Right lobe of liver (tissue), 6 donors: ENCODE results near the gene SIN3A. TPM values are rescaled to one million over a fixed set of nuclear protein-coding genes. Genes with fewer than 3 reads are reported as not detected.
A peak's percentile ranks its signal among the peaks of the same experiment; 100 is the strongest.
"Not testable (repeated sequence)": the region's sequence is repeated elsewhere in the genome, so short reads cannot be mapped to it uniquely, and the experiment has no call there.

ENCODE experiments used
- ATAC-seq, 4 donors: fragments of 200-7000 bp; cut with Tn5 transposase; one replicate each; pipeline ENCODE4 v1.9.1; 2020; ENCODE audit warnings: mild to moderate bottlenecking in 4 of 4, moderate library complexity in 4 of 4
- DNase-seq, 3 donors: peaks; one replicate each; pipeline ENCODE4 v3.0.0-alpha.2; 2020
- H3K27ac ChIP-seq, 3 donors: fragments of 200-600 bp; one replicate each; pipeline ENCODE4 v1.8.0; 2022
- H3K27me3 ChIP-seq, 2 donors: fragments of 200-600 bp; one replicate each; pipeline ENCODE4 v1.8.0; 2022
- H3K36me3 ChIP-seq, 4 donors: fragments of 200-600 bp; sonication (generic) in 1 of 4; one replicate each; pipeline versions ENCODE4 v1.5.1 to v1.8.0; 2017 to 2022; ENCODE audit warnings: control low read depth in 1 of 4
- H3K4me1 ChIP-seq, 4 donors: fragments of 200-600 bp; sonication (generic) in 1 of 4; one replicate each; pipeline versions ENCODE4 v1.5.1 to v1.8.0; 2017 to 2022; ENCODE audit warnings: control low read depth in 1 of 4
- H3K4me3 ChIP-seq, 3 donors: fragments of 200-600 bp; one replicate each; pipeline ENCODE4 v1.8.0; 2022
- H3K9me3 ChIP-seq, 4 donors: fragments of 200-600 bp; sonication (generic) in 1 of 4; one replicate each; pipeline versions ENCODE4 v1.5.1 to v1.8.0; 2017 to 2022; ENCODE audit warnings: control low read depth in 1 of 4
- CTCF ChIP-seq, 4 donors: fragments of 200-600 bp in 3 of 4; fragments of 450-650 bp in 1 of 4; IDR thresholded peaks; one replicate each; pipeline versions ENCODE4 v1.5.1 to v1.8.0; 2016 to 2022; ENCODE audit warnings: antibody characterized with exemption in 4 of 4, mild to moderate bottlenecking in 2 of 4
- POLR2A ChIP-seq: fragments of 450-650 bp; IDR thresholded peaks from one replicate; pipeline ENCODE4 v1.6.1; 2017; ENCODE audit warnings: antibody characterized with exemption, mild to moderate bottlenecking
- WGBS: methylation state at CpG from one replicate; pipeline ENCODE4 v1.1.6; 2018; ENCODE audit warnings: low coverage, low lambda C conversion rate; ENCODE audit not compliant: insufficient coverage; ENCODE audit errors: missing lambda C conversion rate; 5-methylcytosine and 5-hydroxymethylcytosine counted together
- intact Hi-C, 2 donors: fragments of 100-400 bp; cut with DNase I; formaldehyde crosslinking; loops; one replicate each; pipeline versions ENCODE4 v1.11.2 to v1.14.1; 2022
- total RNA-seq, 6 experiments: library from RNA; depleted of rRNA in 2 of 6; stranded (reverse); fragments of >200 nt in 2 of 6; fragmentation: NEBNext Ultra II Directional in 3 of 6; extraction: Animal tissue kit (Norgen Biotek cat#: 25700) in 3 of 6; gene quantifications; one replicate each; pipeline versions ENCODE4 v1.1.0 to v1.2.4, GENCODE V29; 2016 to 2023
- donor health status: DM: no; HTN: yes; CAD: no.
- donor health status: DM: no; HTN: no; CAD: no.
- donor health status: DM: no; HTN: no; CAD: no.
- donor health status: DM: no; HTN: yes; CAD: no.
- donor health status: DM: no; HTN: yes; CAD: no.

Gene SIN3A
- total RNA-seq, 6 experiments from 2014 or later, result 10.0 to 21.6 (median 20.5) TPM

DNA sequence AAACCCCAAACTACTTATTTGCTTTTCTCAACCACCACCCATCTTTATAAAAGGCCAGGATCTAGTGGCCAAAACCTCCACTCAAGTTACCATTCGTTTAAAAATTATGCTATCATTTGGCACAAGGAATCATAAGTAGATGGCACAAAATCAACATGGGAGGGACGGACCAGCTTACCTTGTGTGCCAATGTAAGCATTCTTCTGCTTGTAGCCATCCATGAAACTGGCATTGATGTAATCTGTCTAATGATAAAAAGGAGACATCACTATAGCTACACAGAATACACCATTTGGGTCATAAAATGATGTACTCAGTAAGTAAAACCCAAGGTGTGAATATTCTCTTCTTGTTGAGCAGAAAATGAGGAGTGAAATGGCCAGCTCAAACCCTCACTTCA, 28.2 kb upstream of the SIN3A start:
- intact Hi-C loops, result no loop called here
- Histone ChIP-seq H3K4me3 (no peak overlapping the region), H3K9me3 (no peaks in the 10 kb centered on the region), H3K36me3 (peaks cover 0 to 12% (median 5%) of the 10 kb centered on the region in 4 donors), H3K4me1 (no peaks in the 10 kb centered on the region), H3K27ac (no peak overlapping the region), H3K27me3 (no peaks in the 10 kb centered on the region)
- no peak for TF ChIP-seq CTCF (IDR thresholded peaks at IDR 0.05)
- no peak for TF ChIP-seq POLR2A
- WGBS, result 79% methylated on average over 2 of the region's 2 CpGs
- ATAC-seq, result no peak
- no peak for DNase-seq

DNA sequence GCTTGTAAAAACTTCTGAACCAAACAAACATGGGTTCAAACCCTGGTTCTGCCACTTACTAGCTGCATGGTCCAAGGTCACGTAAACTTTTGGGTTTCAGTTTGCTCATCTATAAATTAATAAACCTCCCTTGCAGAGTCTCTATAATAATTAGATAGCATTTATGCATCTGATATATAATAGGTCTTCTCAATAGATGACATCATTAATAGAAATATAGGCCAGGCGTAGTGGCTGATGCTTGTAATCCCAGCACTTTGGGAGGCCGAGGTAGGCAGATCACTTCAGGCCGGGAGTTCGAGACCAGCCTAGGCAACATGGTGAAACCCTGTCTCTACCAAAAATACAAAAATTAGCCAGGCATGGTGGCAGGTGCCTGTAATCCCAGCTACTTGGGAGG, 25.6 kb upstream of the SIN3A start:
- peaks cover 0 to 31% (median 7%) of the 10 kb centered on the region in 4 donors for H3K36me3 ChIP-seq

GRCh38 chr15:75468913-75469598, 17.6 kb upstream of the SIN3A start:
- DNase-seq (no peak), ATAC-seq (no peak)
- 83% methylated on average over 1 of the region's 2 CpGs for WGBS
- Histone ChIP-seq H3K4me1 (no peaks in the 10 kb centered on the region), H3K4me3 (no peak overlapping the region), H3K36me3 (peaks cover 0 to 68% (median 18%) of the 10 kb centered on the region in 4 donors), H3K27me3 (no peaks in the 10 kb centered on the region), H3K9me3 (no peaks in the 10 kb centered on the region), H3K27ac (no peak overlapping the region)
- intact Hi-C loops, result no loop called here
- TF ChIP-seq CTCF (IDR thresholded peaks at IDR 0.05) (no peak), POLR2A (no peak)

More for the DNA sequence above, 25.6 kb upstream of the SIN3A start:
- WGBS, result 98% methylated on average over 5 of the region's 5 CpGs
- DNase-seq, H3K27ac ChIP-seq, H3K4me3 ChIP-seq, H3K27me3 ChIP-seq, H3K9me3 ChIP-seq, ATAC-seq, H3K4me1 ChIP-seq, intact Hi-C loops: not testable (repeated sequence)

DNA sequence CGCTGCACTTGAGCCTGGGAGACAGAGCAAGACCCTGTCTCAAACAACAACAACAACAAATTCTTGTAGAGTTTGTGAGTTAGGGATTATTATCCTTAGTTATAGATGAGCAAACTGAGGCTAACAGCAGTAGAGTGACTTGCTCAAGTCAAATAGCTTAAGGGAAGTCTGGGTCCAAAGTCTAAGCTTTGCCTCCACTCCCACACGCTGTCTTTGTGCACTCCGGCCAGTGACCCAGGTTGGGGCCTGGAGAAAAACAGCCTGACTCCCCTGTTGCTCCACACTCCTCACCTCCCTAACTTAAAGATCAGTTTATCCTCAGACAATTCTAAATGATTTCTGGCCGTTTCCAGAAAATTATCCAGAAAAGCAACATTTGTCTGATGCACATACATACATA, 9.2 kb upstream of the SIN3A start:
- Histone ChIP-seq H3K27me3 (no peaks in the 10 kb centered on the region), H3K36me3 (peaks cover 0 to under 1% (median 0%) of the 10 kb centered on the region in 4 donors), H3K4me1 (peaks cover 0 to 37% (median 10%) of the 10 kb centered on the region in 4 donors), H3K27ac (peak overlapping the region in 1 of 3 donors; percentile 27), H3K9me3 (no peaks in the 10 kb centered on the region), H3K4me3 (no peak overlapping the region)
- no peak for TF ChIP-seq POLR2A
- no peak for TF ChIP-seq CTCF (IDR thresholded peaks at IDR 0.05)
- ATAC-seq, result peak; percentile 44 to 58 (median 52)
- peak in 1 of 3 donors; percentile 26 for DNase-seq
- intact Hi-C loops, result no loop called here
- WGBS, result 46% methylated on average over 3 of the region's 4 CpGs

DNA sequence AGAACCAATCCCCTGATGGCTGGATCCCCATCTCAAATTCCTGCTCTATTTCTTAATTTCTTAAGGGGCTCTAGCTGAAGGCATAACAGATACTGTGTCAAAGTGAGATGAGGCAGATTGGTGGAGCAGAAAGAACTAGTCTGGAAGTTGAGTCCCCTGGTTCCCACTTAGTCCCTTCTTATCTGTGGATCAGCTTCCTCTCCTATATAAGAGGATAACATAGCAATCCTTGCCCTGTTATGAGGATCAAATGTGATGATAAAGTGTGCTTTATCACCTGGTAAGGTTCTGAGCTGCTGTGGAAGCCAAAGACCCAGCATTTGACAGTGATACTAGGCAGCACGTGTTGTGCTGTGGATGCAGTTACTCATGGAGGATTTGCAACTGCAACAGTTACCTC, 8.1 kb upstream of the SIN3A start:
- DNase-seq (no peak), ATAC-seq (no peak)
- Histone ChIP-seq H3K4me1 (peaks cover 0 to 37% (median 10%) of the 10 kb centered on the region in 4 donors), H3K9me3 (no peaks in the 10 kb centered on the region), H3K27ac (no peak overlapping the region), H3K27me3 (no peaks in the 10 kb centered on the region), H3K36me3 (no peaks in the 10 kb centered on the region), H3K4me3 (no peak overlapping the region)
- no CpG with 5 or more reads among the region's 1 CpG for WGBS
- intact Hi-C loops, result no loop called here
- TF ChIP-seq CTCF (IDR thresholded peaks at IDR 0.05) (no peak), POLR2A (no peak)
